ENCODE data around the gene PLEKHH2.
"Not testable (repeated sequence)": the region's sequence is repeated elsewhere in the genome, so short reads cannot be mapped to it uniquely, and the experiment has no call there.

GRCh38 chr2:43600596-43600995 is 36.5 kb upstream of the PLEKHH2 start:
- TF ChIP-seq REST (IDR thresholded peaks at IDR 0.05; ENCODE audit: low read depth, low read length); CTCF (IDR thresholded peaks at IDR 0.05); JUND (IDR thresholded peaks at IDR 0.05); USF2 (IDR thresholded peaks at IDR 0.05; ENCODE audit: borderline replicate concordance, low read depth, low read length); GATA2 (CRISPR knock-in tag; IDR thresholded peaks at IDR 0.05); GABPA (IDR thresholded peaks at IDR 0.05; ENCODE audit: low read depth): not testable (repeated sequence)
